ENCODE results near the gene ABCB9. TPM values are rescaled to one million over a fixed set of nuclear protein-coding genes. Genes with fewer than 3 reads are reported as not detected.

ABCB9 gene
- total RNA-seq, 3 donors from 2014 or later = 0.96 to 8.6 (median 6.2) TPM

DNA sequence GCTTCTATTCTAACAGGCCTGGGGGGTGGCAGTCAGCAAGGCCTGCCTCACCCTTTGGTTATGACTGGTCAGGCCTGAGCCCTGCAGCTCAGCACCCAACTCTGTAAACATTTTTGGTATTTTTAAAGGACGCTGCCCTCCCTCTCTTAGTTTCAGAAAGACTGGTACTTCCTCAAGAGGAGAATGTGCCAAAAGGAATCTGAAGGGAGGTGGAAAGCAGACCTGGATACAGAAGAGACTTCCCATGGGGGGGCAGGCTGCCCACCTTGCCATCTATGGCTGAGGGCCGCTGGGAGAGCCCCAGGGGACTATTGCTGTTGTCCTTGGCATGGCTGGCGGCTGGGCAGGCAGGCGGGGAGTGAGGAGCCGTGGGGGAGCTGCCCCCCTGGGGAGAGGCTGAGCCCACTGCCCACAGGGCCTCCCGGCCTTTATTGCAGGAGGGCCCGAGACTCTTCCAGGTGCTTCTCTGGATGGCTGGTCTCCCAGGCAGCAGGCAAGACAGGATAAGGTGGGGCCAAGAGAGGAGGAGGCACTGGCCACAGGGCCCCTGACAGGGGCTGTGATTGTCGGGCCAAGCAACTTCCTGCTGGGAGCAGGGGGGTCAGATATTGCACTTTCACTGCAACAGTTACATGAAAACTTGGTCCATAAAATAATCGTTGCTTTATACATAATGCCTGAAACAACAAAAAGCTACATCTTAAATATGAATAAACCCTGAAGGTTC is 17.7 kb upstream of the ABCB9 start:
- peak overlapping the region; percentile 36 to 70 for H3K27ac ChIP-seq
- intact Hi-C loops (cut with DNase I; ENCODE audit: low total_unique reads) = no loop called here
- H3K9me3 ChIP-seq = no peaks in the 10 kb centered on the region
- H3K4me3 ChIP-seq = peak overlapping the region in 2 of 3 donors; percentile 13 to 52
- peaks cover 16 to 20% of the 10 kb centered on the region in 2 donors for H3K4me1 ChIP-seq
- DNase-seq (ENCODE audit: low spot score in 2 of 2) = no peak
- no peaks in the 10 kb centered on the region for H3K27me3 ChIP-seq
- H3K36me3 ChIP-seq = no peaks in the 10 kb centered on the region
- no peak for TF ChIP-seq POLR2A (IDR thresholded peaks at IDR 0.05)
- no peak for TF ChIP-seq POLR2AphosphoS5 (IDR thresholded peaks at IDR 0.05)
- TF ChIP-seq, protein P1, sequence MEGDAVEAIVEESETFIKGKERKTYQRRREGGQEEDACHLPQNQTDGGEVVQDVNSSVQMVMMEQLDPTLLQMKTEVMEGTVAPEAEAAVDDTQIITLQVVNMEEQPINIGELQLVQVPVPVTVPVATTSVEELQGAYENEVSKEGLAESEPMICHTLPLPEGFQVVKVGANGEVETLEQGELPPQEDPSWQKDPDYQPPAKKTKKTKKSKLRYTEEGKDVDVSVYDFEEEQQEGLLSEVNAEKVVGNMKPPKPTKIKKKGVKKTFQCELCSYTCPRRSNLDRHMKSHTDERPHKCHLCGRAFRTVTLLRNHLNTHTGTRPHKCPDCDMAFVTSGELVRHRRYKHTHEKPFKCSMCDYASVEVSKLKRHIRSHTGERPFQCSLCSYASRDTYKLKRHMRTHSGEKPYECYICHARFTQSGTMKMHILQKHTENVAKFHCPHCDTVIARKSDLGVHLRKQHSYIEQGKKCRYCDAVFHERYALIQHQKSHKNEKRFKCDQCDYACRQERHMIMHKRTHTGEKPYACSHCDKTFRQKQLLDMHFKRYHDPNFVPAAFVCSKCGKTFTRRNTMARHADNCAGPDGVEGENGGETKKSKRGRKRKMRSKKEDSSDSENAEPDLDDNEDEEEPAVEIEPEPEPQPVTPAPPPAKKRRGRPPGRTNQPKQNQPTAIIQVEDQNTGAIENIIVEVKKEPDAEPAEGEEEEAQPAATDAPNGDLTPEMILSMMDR (IDR thresholded peaks at IDR 0.05) = no peak

DNA sequence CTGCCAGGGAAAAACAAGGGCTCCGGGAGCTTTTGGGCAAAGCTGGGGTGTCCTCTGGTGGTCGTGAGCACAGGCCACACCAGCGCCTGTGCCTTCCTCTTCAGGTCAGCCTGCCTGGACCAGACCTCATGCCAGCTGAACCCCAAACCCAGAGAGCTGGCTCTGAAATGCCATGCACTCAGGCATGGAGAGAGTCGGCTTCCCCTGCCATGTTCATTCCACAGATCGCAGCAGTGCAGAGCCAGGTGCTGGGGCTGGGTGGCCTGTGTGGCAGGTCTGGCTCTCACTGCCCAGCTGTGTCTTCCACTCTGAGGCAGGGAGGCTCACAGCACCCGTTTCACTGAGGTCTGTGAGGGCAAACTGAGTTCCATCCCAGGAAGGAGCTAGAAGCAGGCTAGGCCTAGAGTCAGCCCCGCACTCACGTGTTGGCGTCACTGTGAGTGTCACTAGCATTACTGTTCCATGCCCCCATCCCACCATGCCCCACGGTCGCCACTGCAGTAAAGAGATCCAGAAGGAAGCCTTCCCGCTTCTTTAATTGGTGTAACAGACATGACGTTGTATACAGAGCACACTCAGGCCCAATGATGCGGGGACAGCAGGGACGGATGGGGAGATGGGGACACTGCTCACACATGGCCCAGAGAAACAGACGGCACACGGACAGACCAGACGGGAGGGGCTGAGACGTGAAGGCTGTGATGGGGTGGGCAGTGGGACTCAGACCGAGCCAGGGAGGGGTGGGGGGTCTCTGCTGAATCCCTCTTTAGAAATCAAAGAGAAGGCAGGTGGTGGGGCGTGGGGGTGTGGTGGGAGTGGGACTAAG is 16.9 kb upstream of the ABCB9 start:
- no peak for DNase-seq (ENCODE audit: low spot score in 2 of 2)
- intact Hi-C loops (cut with DNase I; ENCODE audit: low total_unique reads) = no loop called here
- Histone ChIP-seq H3K36me3 (no peaks in the 10 kb centered on the region), H3K27me3 (no peaks in the 10 kb centered on the region), H3K4me3 (no peak overlapping the region), H3K27ac (peak overlapping the region in 1 of 2 donors; percentile 36), H3K4me1 (peaks cover 16 to 20% of the 10 kb centered on the region in 2 donors), H3K9me3 (no peaks in the 10 kb centered on the region)
- no peak for TF ChIP-seq POLR2A (IDR thresholded peaks at IDR 0.05)
- no peak for TF ChIP-seq POLR2AphosphoS5 (IDR thresholded peaks at IDR 0.05)
- TF ChIP-seq, protein P1 (IDR thresholded peaks at IDR 0.05) = no peak

DNA sequence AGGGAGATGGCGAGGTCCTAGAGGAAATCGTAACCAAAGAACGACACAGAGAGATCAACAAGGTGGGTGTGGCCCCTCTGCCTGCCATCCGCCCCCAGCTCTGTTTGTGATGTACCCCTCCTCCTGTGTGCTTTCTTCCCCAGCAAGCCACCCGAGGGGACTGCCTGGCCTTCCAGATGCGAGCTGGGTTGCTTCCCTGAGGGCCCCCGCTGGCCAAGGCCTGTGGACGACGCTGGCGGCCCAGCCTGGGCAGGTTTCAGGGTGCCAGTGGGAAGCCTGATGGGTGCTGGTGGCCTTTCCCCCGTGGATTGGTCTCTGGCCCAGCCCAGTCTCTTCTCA is 16.2 kb upstream of the ABCB9 start:
- Histone ChIP-seq H3K9me3 (no peaks in the 10 kb centered on the region), H3K27me3 (no peaks in the 10 kb centered on the region), H3K4me1 (peaks cover 16 to 20% of the 10 kb centered on the region in 2 donors), H3K36me3 (no peaks in the 10 kb centered on the region), H3K27ac (no peak overlapping the region), H3K4me3 (peak overlapping the region in 1 of 3 donors; percentile 84)
- no peak for DNase-seq (ENCODE audit: low spot score in 2 of 2)
- intact Hi-C loops (cut with DNase I; ENCODE audit: low total_unique reads) = no loop called here
- no peak for TF ChIP-seq POLR2AphosphoS5 (IDR thresholded peaks at IDR 0.05)
- TF ChIP-seq, protein P1 (IDR thresholded peaks at IDR 0.05) = no peak

DNA sequence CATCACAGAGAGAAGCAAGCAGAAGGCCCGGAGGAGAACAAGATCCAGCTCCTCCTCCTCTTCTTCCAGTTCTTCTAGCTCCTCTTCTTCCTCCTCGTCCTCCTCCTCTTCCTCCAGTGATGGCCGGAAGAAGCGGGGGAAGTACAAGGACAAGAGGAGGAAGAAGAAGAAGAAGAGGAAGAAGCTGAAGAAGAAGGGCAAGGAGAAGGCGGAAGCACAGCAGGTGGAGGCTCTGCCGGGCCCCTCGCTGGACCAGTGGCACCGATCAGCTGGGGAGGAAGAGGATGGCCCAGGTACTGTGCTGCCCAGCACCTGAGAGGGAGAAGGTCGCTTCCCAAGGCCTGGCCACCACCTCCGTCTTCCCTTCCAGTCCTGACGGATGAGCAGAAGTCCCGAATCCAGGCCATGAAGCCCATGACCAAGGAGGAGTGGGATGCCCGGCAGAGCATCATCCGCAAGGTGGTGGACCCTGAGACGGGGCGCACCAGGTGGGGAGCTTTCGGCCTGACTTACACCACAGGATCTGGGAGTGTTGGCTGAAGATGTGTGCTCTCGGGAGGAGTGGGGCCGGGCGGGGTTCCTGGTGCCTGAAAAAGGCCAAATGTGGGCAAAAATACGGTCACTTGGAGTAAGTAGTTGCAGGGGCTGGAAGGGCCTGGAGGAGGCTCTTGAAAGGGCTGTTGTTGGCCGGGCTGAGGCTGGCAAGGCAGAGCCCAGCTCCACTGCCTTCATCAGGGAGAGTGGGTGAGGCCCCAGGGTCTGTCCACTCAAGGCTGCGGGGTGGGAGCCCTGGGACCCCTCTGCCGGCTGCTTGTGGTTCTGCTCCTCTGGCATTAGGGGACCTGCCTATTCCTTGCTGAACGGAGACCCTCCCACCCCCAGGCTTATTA is 15.6 kb upstream of the ABCB9 start:
- Histone ChIP-seq H3K4me1 (peaks cover 17 to 25% of the 10 kb centered on the region in 2 donors), H3K27me3 (no peaks in the 10 kb centered on the region), H3K9me3 (no peaks in the 10 kb centered on the region), H3K4me3 (peak overlapping the region; percentile 84 to 99 (median 99)), H3K27ac (peak overlapping the region; percentile 89 to 90), H3K36me3 (no peaks in the 10 kb centered on the region)
- intact Hi-C loops (cut with DNase I; ENCODE audit: low total_unique reads) = no loop called here
- DNase-seq (ENCODE audit: low spot score in 2 of 2) = no peak
- TF ChIP-seq, protein P1 (IDR thresholded peaks at IDR 0.05) = no peak
- TF ChIP-seq POLR2AphosphoS5 (IDR thresholded peaks at IDR 0.05) = no peak
- no peak for TF ChIP-seq POLR2A (IDR thresholded peaks at IDR 0.05)
